HEK293T (cell line): ENCODE measurements around the gene MUC5B.

Experiments
- ARNT ChIP-seq: fragments of 450-650 bp; IDR thresholded peaks from 2 replicates; pipeline ENCODE4 v1.6.1; 2017; ENCODE audit warnings: mild to moderate bottlenecking
- BHLHE40 ChIP-seq: fragments of 450-650 bp; IDR thresholded peaks from 2 replicates; pipeline ENCODE4 v1.6.1; 2016; ENCODE audit warnings: mild to moderate bottlenecking, moderate library complexity, borderline replicate concordance
- HDGF ChIP-seq: fragments of 450-650 bp; IDR thresholded peaks from 2 replicates; pipeline ENCODE4 v1.6.1; 2017; ENCODE audit warnings: antibody characterized with exemption, borderline replicate concordance
- SP1 ChIP-seq: fragments of 450-650 bp; IDR thresholded peaks from 2 replicates; pipeline ENCODE4 v1.6.1; 2017

DNA sequence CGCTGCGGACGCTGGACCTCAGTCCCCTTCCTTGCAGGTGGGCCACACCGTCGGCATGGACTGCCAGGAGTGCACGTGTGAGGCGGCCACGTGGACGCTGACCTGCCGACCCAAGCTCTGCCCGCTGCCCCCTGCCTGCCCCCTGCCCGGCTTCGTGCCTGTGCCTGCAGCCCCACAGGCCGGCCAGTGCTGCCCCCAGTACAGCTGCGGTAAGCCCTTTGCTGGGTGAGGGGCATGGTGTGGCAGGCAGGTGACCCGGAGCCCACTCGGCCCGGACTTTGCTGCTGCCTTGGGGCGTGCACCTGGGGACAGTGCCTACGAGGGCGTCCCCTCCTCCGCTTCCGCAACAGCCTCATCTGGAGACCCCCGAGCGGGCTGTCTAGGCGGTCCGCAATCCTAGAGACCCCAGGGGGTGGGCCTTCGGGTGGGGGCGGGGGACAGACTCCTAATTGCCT, 25.4 kb upstream of the MUC5B start:
- no peak for TF ChIP-seq HDGF
- no peak for TF ChIP-seq SP1
- no peak for TF ChIP-seq BHLHE40
- TF ChIP-seq ARNT, result no peak
